ENCODE results near the gene SYTL2.

The SYTL2 gene

DNA sequence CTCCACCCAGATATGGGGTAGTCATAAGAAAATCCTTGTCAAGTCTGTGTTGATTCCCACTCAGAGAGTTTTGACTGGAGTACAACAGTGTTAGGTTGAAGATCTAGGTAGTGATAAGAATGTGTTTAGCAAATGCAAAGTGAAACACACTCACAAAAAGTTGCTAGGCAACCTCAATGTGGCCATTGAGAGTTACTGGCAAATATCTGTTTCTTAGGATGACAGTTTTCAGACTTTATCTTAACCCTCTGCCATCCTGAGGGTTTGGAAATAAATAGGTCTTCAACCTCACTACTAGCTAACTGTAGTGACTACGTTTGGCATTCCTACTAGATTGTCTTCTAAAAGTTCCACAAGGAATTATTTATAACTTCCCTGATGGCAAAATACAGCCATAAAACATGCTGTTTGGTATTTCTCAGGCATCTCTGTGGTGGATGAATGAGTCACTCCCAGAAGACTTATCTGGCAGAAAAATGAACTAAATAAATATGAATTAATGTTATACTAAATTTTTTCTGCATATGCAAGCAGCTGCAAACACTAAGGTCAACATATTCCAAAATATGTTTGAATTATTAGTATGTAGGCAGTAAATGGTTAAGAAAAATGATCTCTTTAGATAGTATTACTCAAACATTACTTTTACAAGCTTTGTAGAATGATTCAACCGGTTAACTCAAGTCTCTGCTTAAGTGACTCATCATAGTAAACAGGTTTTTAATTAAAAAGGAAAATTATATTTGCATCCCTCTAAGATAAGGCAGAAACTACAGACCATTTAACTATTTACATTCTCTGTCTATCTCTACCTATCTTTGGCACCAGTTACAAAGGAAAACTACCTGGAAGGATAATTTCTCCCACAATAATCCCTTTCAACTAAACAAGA, 17.1 kb upstream of the SYTL2 start:
- peaks cover 7% of the 10 kb centered on the region for H3K4me1 ChIP-seq (ENCODE audit: control insufficient read depth, insufficient read depth, low read length, poor library complexity, severe bottlenecking)
- no peaks in the 10 kb centered on the region for H3K36me3 ChIP-seq (ENCODE audit: control insufficient read depth, insufficient read depth, low read length)
- 75 to 80% methylated on average over 1 of the region's 2 CpGs for WGBS, 2 experiments (ENCODE audit: insufficient coverage in 2 of 2)
- H3K4me3 ChIP-seq (ENCODE audit: extremely low read depth, insufficient read depth, low read length, poor library complexity, severe bottlenecking) = no peak overlapping the region
- peak overlapping the region; percentile 60 for H3K27ac ChIP-seq (ENCODE audit: low read depth, low read length, severe bottlenecking)
- no peaks in the 10 kb centered on the region for H3K9me3 ChIP-seq (ENCODE audit: control insufficient read depth, low read length)

GRCh38 chr11:85826116-85826855, 15.3 kb upstream of the SYTL2 start:
- H3K36me3 ChIP-seq (ENCODE audit: control insufficient read depth, insufficient read depth, low read length) = no peaks in the 10 kb centered on the region
- H3K27ac ChIP-seq (ENCODE audit: low read depth, low read length, severe bottlenecking) = no peak overlapping the region
- peaks cover 7% of the 10 kb centered on the region for H3K4me1 ChIP-seq (ENCODE audit: control insufficient read depth, insufficient read depth, low read length, poor library complexity, severe bottlenecking)
- WGBS, 2 experiments (ENCODE audit: insufficient coverage in 2 of 2) = 65 to 84% methylated on average over 4 to 5 of the region's 7 CpGs
- no peaks in the 10 kb centered on the region for H3K9me3 ChIP-seq (ENCODE audit: control insufficient read depth, low read length)
- no peak overlapping the region for H3K4me3 ChIP-seq (ENCODE audit: extremely low read depth, insufficient read depth, low read length, poor library complexity, severe bottlenecking)

- no peak overlapping the region for H3K4me3 ChIP-seq (ENCODE audit: extremely low read depth, insufficient read depth, low read length, poor library complexity, severe bottlenecking)
- 85 to 100% methylated on average over 2 of the region's 3 CpGs for WGBS, 2 experiments (ENCODE audit: insufficient coverage in 2 of 2)
- H3K27ac ChIP-seq (ENCODE audit: low read depth, low read length, severe bottlenecking) = no peak overlapping the region
- H3K9me3 ChIP-seq (ENCODE audit: control insufficient read depth, low read length) = no peaks in the 10 kb centered on the region
- no peaks in the 10 kb centered on the region for H3K36me3 ChIP-seq (ENCODE audit: control insufficient read depth, insufficient read depth, low read length)
- H3K4me1 ChIP-seq (ENCODE audit: control insufficient read depth, insufficient read depth, low read length, poor library complexity, severe bottlenecking) = peaks cover 7% of the 10 kb centered on the region
Observed at GRCh38 chr11:85825616-85826015, 14.7 kb upstream of the SYTL2 start.

DNA sequence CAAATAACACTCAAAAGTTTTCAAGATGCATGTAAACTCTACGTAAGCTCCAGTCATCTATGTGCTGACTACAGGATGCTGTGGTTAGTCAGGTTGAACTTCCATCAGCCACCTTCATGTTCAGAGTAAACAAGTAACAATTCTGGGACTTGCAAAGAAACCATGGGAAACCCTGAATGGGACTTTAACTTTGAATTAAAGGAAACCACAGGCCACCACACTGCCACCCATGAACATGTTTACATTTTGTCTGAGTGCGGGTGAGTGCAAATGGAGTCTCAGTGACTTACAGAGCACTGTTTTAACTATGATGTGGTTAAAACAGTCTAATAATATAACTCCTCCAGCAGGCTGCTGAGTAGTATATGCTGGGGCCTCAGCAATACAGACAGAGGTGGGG, 12.9 kb upstream of the SYTL2 start:
- peaks cover 7% of the 10 kb centered on the region for H3K4me1 ChIP-seq (ENCODE audit: control insufficient read depth, insufficient read depth, low read length, poor library complexity, severe bottlenecking)
- 88% methylated on average over 2 of the region's 2 CpGs; no CpG with 5 or more reads in 1 of the 2 experiments for WGBS, 2 experiments (ENCODE audit: insufficient coverage in 2 of 2)

DNA sequence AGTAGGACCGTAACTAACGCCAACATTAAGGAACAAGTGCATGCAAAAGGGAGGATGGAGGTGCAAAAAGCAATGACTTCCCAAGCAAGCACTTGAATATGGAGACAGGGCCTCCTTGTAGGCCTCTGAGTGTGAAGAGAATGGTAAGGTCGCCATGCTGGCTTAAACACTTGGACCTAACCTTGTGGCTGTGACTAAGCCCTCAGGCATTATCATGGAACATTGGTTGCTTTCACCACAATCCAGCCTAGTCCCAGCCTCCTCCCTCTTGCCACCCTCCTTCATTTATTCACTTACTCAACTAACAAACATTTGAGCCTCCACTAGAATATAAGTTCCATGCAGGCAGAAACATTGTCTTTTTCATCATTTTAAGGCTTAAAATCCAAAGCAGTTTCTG, 11.9 kb upstream of the SYTL2 start:
- no peaks in the 10 kb centered on the region for H3K36me3 ChIP-seq (ENCODE audit: control insufficient read depth, insufficient read depth, low read length)
- H3K27ac ChIP-seq (ENCODE audit: low read depth, low read length, severe bottlenecking) = no peak overlapping the region
- H3K9me3 ChIP-seq (ENCODE audit: control insufficient read depth, low read length) = no peaks in the 10 kb centered on the region
- peaks cover 5% of the 10 kb centered on the region for H3K4me1 ChIP-seq (ENCODE audit: control insufficient read depth, insufficient read depth, low read length, poor library complexity, severe bottlenecking)
- no peak overlapping the region for H3K4me3 ChIP-seq (ENCODE audit: extremely low read depth, insufficient read depth, low read length, poor library complexity, severe bottlenecking)
- 88 to 95% methylated on average over 3 of the region's 3 CpGs for WGBS, 2 experiments (ENCODE audit: insufficient coverage in 2 of 2)

More for the DNA sequence above, 12.9 kb upstream of the SYTL2 start:
- H3K4me3 ChIP-seq (ENCODE audit: extremely low read depth, insufficient read depth, low read length, poor library complexity, severe bottlenecking) = no peak overlapping the region
- no peaks in the 10 kb centered on the region for H3K36me3 ChIP-seq (ENCODE audit: control insufficient read depth, insufficient read depth, low read length)
- no peaks in the 10 kb centered on the region for H3K9me3 ChIP-seq (ENCODE audit: control insufficient read depth, low read length)
- H3K27ac ChIP-seq (ENCODE audit: low read depth, low read length, severe bottlenecking) = no peak overlapping the region

DNA sequence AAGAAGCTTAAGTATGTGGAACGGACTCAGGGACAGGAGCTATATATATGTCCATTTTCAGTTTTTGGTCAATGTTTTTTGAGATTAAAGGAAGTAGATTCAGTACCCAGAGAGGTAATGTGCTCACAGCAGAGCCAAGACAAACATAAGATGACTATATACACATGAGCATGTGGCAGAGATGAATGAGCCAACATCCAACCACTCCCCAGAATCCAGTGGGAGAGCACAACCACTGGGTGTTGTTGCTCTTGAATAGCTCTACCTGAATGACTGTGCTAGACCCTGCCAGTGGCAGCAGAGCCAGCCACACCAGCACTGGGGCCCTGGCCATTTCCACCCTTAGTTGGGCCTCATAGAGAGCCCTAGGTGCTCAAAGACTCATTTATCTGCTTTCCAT, 10.7 kb upstream of the SYTL2 start:
- no peaks in the 10 kb centered on the region for H3K4me1 ChIP-seq (ENCODE audit: control insufficient read depth, insufficient read depth, low read length, poor library complexity, severe bottlenecking)
- 75 to 100% methylated on average over 1 of the region's 1 CpG for WGBS, 2 experiments (ENCODE audit: insufficient coverage in 2 of 2)
- H3K4me3 ChIP-seq (ENCODE audit: extremely low read depth, insufficient read depth, low read length, poor library complexity, severe bottlenecking) = no peak overlapping the region
- H3K27ac ChIP-seq (ENCODE audit: low read depth, low read length, severe bottlenecking) = no peak overlapping the region
- no peaks in the 10 kb centered on the region for H3K9me3 ChIP-seq (ENCODE audit: control insufficient read depth, low read length)
- no peaks in the 10 kb centered on the region for H3K36me3 ChIP-seq (ENCODE audit: control insufficient read depth, insufficient read depth, low read length)

- Histone ChIP-seq H3K9me3 (ENCODE audit: control insufficient read depth, low read length) (no peaks in the 10 kb centered on the region), H3K4me1 (ENCODE audit: control insufficient read depth, insufficient read depth, low read length, poor library complexity, severe bottlenecking) (no peaks in the 10 kb centered on the region), H3K27ac (ENCODE audit: low read depth, low read length, severe bottlenecking) (no peak overlapping the region), H3K36me3 (ENCODE audit: control insufficient read depth, insufficient read depth, low read length) (no peaks in the 10 kb centered on the region), H3K4me3 (ENCODE audit: extremely low read depth, insufficient read depth, low read length, poor library complexity, severe bottlenecking) (no peak overlapping the region)
Observed at GRCh38 chr11:85819441-85819840, 8.5 kb upstream of the SYTL2 start.

GRCh38 chr11:85815186-85815931, 4.4 kb upstream of the SYTL2 start:
- H3K36me3 ChIP-seq (ENCODE audit: control insufficient read depth, insufficient read depth, low read length) = no peaks in the 10 kb centered on the region
- WGBS, 2 experiments (ENCODE audit: insufficient coverage in 2 of 2) = 100% methylated on average over 1 of the region's 4 CpGs; no CpG with 5 or more reads in 1 of the 2 experiments
- H3K9me3 ChIP-seq (ENCODE audit: control insufficient read depth, low read length) = no peaks in the 10 kb centered on the region
- H3K27ac ChIP-seq (ENCODE audit: low read depth, low read length, severe bottlenecking) = no peak overlapping the region
- no peak overlapping the region for H3K4me3 ChIP-seq (ENCODE audit: extremely low read depth, insufficient read depth, low read length, poor library complexity, severe bottlenecking)
- peaks cover 4% of the 10 kb centered on the region for H3K4me1 ChIP-seq (ENCODE audit: control insufficient read depth, insufficient read depth, low read length, poor library complexity, severe bottlenecking)

DNA sequence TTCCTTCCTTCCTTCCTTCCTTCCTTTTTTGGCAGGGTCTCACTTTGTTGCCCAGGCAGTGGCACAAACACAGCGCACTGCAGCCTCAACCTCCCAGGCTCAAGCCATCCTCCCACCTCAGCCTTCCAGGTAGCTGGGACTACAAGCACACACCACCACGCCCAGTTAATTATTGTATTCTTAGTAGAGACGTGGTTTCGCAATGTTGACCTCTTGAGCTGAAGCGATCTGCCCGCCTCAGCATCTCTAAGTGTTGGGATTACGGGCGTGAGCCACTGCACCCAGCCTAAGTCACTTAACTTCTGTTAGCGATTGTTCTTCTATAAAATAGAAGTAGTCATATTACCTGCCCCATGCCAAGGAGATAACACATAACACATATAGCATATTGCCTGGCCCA, 2.8 kb upstream of the SYTL2 start:
- H3K9me3 ChIP-seq (ENCODE audit: control insufficient read depth, low read length) = no peaks in the 10 kb centered on the region
- no peak overlapping the region for H3K4me3 ChIP-seq (ENCODE audit: extremely low read depth, insufficient read depth, low read length, poor library complexity, severe bottlenecking)
- H3K4me1 ChIP-seq (ENCODE audit: control insufficient read depth, insufficient read depth, low read length, poor library complexity, severe bottlenecking) = peaks cover 18% of the 10 kb centered on the region
- no peak overlapping the region for H3K27ac ChIP-seq (ENCODE audit: low read depth, low read length, severe bottlenecking)
- H3K36me3 ChIP-seq (ENCODE audit: control insufficient read depth, insufficient read depth, low read length) = no peaks in the 10 kb centered on the region
- 89 to 96% methylated on average over 3 to 8 of the region's 9 CpGs for WGBS, 2 experiments (ENCODE audit: insufficient coverage in 2 of 2)

- H3K36me3 ChIP-seq (ENCODE audit: control insufficient read depth, insufficient read depth, low read length) = no peaks in the 10 kb centered on the region
- WGBS, 2 experiments (ENCODE audit: insufficient coverage in 2 of 2) = 67 to 74% methylated on average over 3 to 13 of the region's 13 CpGs
- H3K4me1 ChIP-seq (ENCODE audit: control insufficient read depth, insufficient read depth, low read length, poor library complexity, severe bottlenecking) = peaks cover 18% of the 10 kb centered on the region
- no peaks in the 10 kb centered on the region for H3K9me3 ChIP-seq (ENCODE audit: control insufficient read depth, low read length)
- peak overlapping the region; percentile 40 for H3K4me3 ChIP-seq (ENCODE audit: extremely low read depth, insufficient read depth, low read length, poor library complexity, severe bottlenecking)
- H3K27ac ChIP-seq (ENCODE audit: low read depth, low read length, severe bottlenecking) = no peak overlapping the region
Observed at GRCh38 chr11:85811624-85812023, 683 bp upstream of the SYTL2 start.
